A673 (cell line): ENCODE data around the gene SCNN1A. TPM values are rescaled to one million over a fixed set of nuclear protein-coding genes. Genes with fewer than 3 reads are reported as not detected.

Experiments used
- BruUV-seq: library from RNA; stranded (reverse); fragments of 400-500 nt; replicated peaks from 2 replicates; lab custom pipeline; 2021; lab: Mats Ljungman, UMichigan
- CTCF ChIA-PET: fragments of 300-600 bp; sonication (Branson Sonifier 250); formaldehyde crosslinking; loops from one replicate; lab custom pipeline; 2022; ENCODE audit warnings: antibody characterized with exemption; lab: Charles Lee
- POLR2A ChIA-PET: fragments of 300-600 bp; sonication (Branson Sonifier 250); formaldehyde crosslinking; loops from one replicate; lab custom pipeline; 2022; ENCODE audit warnings: antibody characterized with exemption; ENCODE audit not compliant: low non-redundant PET; lab: Charles Lee
- DNase-seq: peaks from one replicate; pipeline ENCODE4 v3.0.0-alpha.2; 2015; ENCODE audit warnings: low spot score
- H3K27ac ChIP-seq: fragments of 200-600 bp; sonication (generic); 2 replicates; pipeline ENCODE4 v1.5.1; 2016; ENCODE audit warnings: mixed run types, low read depth, mild to moderate bottlenecking, mixed read lengths, antibody characterized with exemption, low read length; ENCODE audit not compliant: poor library complexity, severe bottlenecking
- H3K27me3 ChIP-seq: fragments of 200-600 bp; sonication (generic); replicated peaks from 2 replicates; pipeline ENCODE4 v1.6.1; 2017; ENCODE audit warnings: mixed run types, low read depth, mild to moderate bottlenecking, mixed read lengths, antibody characterized with exemption, low read length; ENCODE audit not compliant: insufficient read depth, poor library complexity
- H3K36me3 ChIP-seq: fragments of 200-600 bp; sonication (generic); 2 replicates; pipeline ENCODE4 v1.6.1; 2016; ENCODE audit warnings: mixed run types, mild to moderate bottlenecking, mixed read lengths, antibody characterized with exemption, low read length; ENCODE audit not compliant: insufficient read depth, poor library complexity, severe bottlenecking
- H3K4me1 ChIP-seq: fragments of 200-600 bp; sonication (generic); 2 replicates; pipeline ENCODE4 v1.6.1; 2017; ENCODE audit warnings: mixed run types, mild to moderate bottlenecking, mixed read lengths, antibody characterized with exemption, low read length; ENCODE audit not compliant: insufficient read depth, poor library complexity, severe bottlenecking
- H3K4me3 ChIP-seq: fragments of 200-600 bp; sonication (generic); 2 replicates; pipeline ENCODE4 v1.5.1; 2016; ENCODE audit warnings: low read depth, mixed run types, mild to moderate bottlenecking, mixed read lengths, low read length; ENCODE audit not compliant: poor library complexity, severe bottlenecking
- H3K9me3 ChIP-seq: fragments of 200-600 bp; sonication (generic); 2 replicates; pipeline ENCODE4 v1.6.1; 2016; ENCODE audit warnings: mixed run types, low read depth, mild to moderate bottlenecking, mixed read lengths, antibody characterized with exemption, low read length; ENCODE audit not compliant: poor library complexity, severe bottlenecking
- CTCF ChIP-seq: fragments of 300-800, 200-600 bp; sonication (generic); conservative IDR thresholded peaks from 2 replicates; pipeline ENCODE4 v1.5.1; 2017; ENCODE audit warnings: low read depth, mild to moderate bottlenecking, antibody characterized with exemption, low read length, moderate library complexity, mixed read lengths
- EZH2 ChIP-seq: fragments of 200-600 bp; sonication (generic); IDR thresholded peaks from 2 replicates; pipeline ENCODE4 v1.6.1; 2017; ENCODE audit warnings: borderline replicate concordance, low read depth, mild to moderate bottlenecking, mixed read lengths, antibody characterized with exemption, low read length; ENCODE audit not compliant: poor library complexity, severe bottlenecking
- intact Hi-C: fragments of 100-400 bp; cut with micrococcal nuclease; formaldehyde crosslinking; loops from one replicate; pipeline ENCODE4 v1.10.0; 2022; ENCODE audit not compliant: unreplicated experiment
- total RNA-seq: library from RNA; stranded (reverse); gene quantifications from 2 replicates; pipeline ENCODE4 v1.2.3, GENCODE V29; 2021

Gene SCNN1A
- total RNA-seq, 1 experiment from 2014 or later: not detected

DNA sequence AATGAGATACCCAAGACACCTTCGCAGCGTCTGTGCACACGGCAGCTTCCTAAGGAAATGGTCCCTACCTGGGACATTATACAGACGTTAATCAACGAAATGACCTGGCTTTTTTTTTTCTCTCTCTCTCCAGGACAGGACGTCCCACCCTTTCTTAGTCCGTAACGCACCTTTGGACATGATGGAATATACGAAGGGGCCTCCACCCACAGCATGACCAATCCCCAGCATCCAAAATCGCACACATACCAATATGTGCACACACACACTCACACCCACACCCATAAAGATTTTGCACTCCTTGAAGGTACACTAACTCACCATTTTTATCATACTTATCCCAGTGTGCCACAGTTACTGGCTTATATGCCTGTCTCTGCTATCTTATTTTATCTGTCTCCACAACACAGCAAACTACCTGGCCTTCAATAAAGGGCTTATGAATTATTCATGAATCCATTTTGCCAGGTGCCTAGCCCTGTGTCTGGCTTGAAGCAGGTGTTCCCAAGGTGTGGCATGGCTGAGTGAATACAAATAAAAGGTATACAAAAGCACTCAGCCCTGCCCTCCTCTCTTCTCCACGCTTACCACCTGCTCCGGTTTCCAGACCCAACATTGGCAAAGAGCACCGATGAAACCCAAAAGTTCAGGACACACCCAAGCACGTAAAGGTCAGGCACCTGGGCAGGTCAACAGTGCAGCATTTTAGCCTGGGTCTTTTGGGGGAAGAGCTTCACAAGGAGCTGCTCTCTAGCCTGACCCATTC lies 2.2 kb downstream of the SCNN1A start:
- no peaks in the 10 kb centered on the region for H3K9me3 ChIP-seq
- TF ChIP-seq CTCF (no peak), EZH2 (no peak)
- ChIA-PET CTCF (no interaction called here), POLR2A (no interaction called here)
- peaks cover 8% of the 10 kb centered on the region for H3K4me1 ChIP-seq
- no TSS peak for BruUV-seq
- no peaks in the 10 kb centered on the region for H3K36me3 ChIP-seq
- intact Hi-C loops: no loop called here
- H3K27ac ChIP-seq: peak overlapping the region; percentile 41
- no peak overlapping the region for H3K4me3 ChIP-seq
- no peak for DNase-seq
- H3K27me3 ChIP-seq: no peaks in the 10 kb centered on the region

- Histone ChIP-seq H3K27ac (peak overlapping the region; percentile 41), H3K27me3 (no peaks in the 10 kb centered on the region), H3K4me1 (peaks cover 12% of the 10 kb centered on the region), H3K36me3 (no peaks in the 10 kb centered on the region), H3K9me3 (no peaks in the 10 kb centered on the region), H3K4me3 (no peak overlapping the region)
- ChIA-PET CTCF (no interaction called here), POLR2A (no interaction called here)
- peak; percentile 66 for DNase-seq
- no peak for TF ChIP-seq CTCF
- TF ChIP-seq EZH2: no peak
- intact Hi-C loops: no loop called here
- BruUV-seq: no TSS peak
Observed at GRCh38 chr12:6372403-6373003, 2.9 kb downstream of the SCNN1A start.

- H3K4me1 ChIP-seq: peaks cover 15% of the 10 kb centered on the region
- no peak for DNase-seq
- POLR2A ChIA-PET: no interaction called here
Observed at GRCh38 chr12:6370994-6371754, 4.2 kb downstream of the SCNN1A start.

More at GRCh38 chr12:6370994-6371754, 4.2 kb downstream of the SCNN1A start:
- Histone ChIP-seq H3K27me3 (no peaks in the 10 kb centered on the region), H3K4me3 (no peak overlapping the region), H3K27ac (no peak overlapping the region), H3K36me3 (no peaks in the 10 kb centered on the region), H3K9me3 (no peaks in the 10 kb centered on the region)
- intact Hi-C loops: no loop called here
- TF ChIP-seq EZH2: no peak
- no peak for TF ChIP-seq CTCF
- BruUV-seq: no TSS peak
- CTCF ChIA-PET: no interaction called here
